ENCODE measurements around the gene NPIPB6.

GRCh38 chr16:28297784-28298510, 65.4 kb downstream of the NPIPB6 start:
- no peak for TF ChIP-seq CTCF (IDR thresholded peaks at IDR 0.05; ENCODE audit: low read depth, low read length, missing input control)
- TF ChIP-seq, protein P1, sequence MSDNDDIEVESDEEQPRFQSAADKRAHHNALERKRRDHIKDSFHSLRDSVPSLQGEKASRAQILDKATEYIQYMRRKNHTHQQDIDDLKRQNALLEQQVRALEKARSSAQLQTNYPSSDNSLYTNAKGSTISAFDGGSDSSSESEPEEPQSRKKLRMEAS (IDR thresholded peaks at IDR 0.05), result no peak
- no peak for TF ChIP-seq JUND (IDR thresholded peaks at IDR 0.05)

Data from liver (tissue), 3 donors.